MM.1S (cell line): ENCODE data around the gene CNP.

ENCODE experiments used
- DNase-seq: peaks from one replicate; pipeline ENCODE4 v3.0.0-alpha.2; 2015
- H2AFZ ChIP-seq: fragments of 300-600 bp; sonication (generic); 2 replicates; pipeline ENCODE4 v1.6.0; 2016; ENCODE audit warnings: antibody characterized with exemption, low read length
- H3F3A ChIP-seq: fragments of 300-600 bp; sonication (generic); 2 replicates; pipeline ENCODE4 v1.6.1; 2016; ENCODE audit warnings: mild to moderate bottlenecking, antibody characterized with exemption, low read length, moderate library complexity, mixed read lengths; ENCODE audit not compliant: insufficient read depth
- H3K27ac ChIP-seq: fragments of 300-600 bp; sonication (generic); 2 replicates; pipeline ENCODE4 v1.5.1; 2016; ENCODE audit warnings: mild to moderate bottlenecking, low read length
- H3K27me3 ChIP-seq: fragments of 300-600 bp; sonication (generic); replicated peaks from 2 replicates; pipeline ENCODE4 v1.6.0; 2016; ENCODE audit warnings: low read length; ENCODE audit not compliant: insufficient read depth
- H3K36me3 ChIP-seq: fragments of 300-600 bp; sonication (generic); replicated peaks from 2 replicates; pipeline ENCODE4 v1.6.1; 2016; ENCODE audit warnings: mild to moderate bottlenecking, low read length, mixed read lengths; ENCODE audit not compliant: insufficient read depth
- H3K4me1 ChIP-seq: fragments of 300-600 bp; sonication (generic); 2 replicates; pipeline ENCODE4 v1.6.1; 2016; ENCODE audit warnings: low read length, mixed read lengths
- H3K4me2 ChIP-seq: fragments of 300-600 bp; sonication (generic); 2 replicates; pipeline ENCODE4 v1.6.0; 2016; ENCODE audit warnings: low read depth, low read length
- H3K4me3 ChIP-seq: fragments of 300-600 bp; sonication (generic); 2 replicates; pipeline ENCODE4 v1.5.1; 2016; ENCODE audit warnings: low read length, mixed read lengths
- H3K79me2 ChIP-seq: fragments of 300-600 bp; sonication (generic); 2 replicates; pipeline ENCODE4 v1.6.1; 2016; ENCODE audit warnings: mixed run types, low read length, mixed read lengths
- H3K9ac ChIP-seq: fragments of 300-600 bp; sonication (generic); 2 replicates; pipeline ENCODE4 v1.6.1; 2016; ENCODE audit warnings: low read length, mixed read lengths
- H3K9me2 ChIP-seq: fragments of 300-600 bp; sonication (generic); replicated peaks from 2 replicates; pipeline ENCODE4 v1.6.1; 2016; ENCODE audit warnings: mild to moderate bottlenecking, low read length, mixed read lengths; ENCODE audit not compliant: insufficient read depth
- H3K9me3 ChIP-seq: fragments of 300-600 bp; sonication (generic); replicated peaks from 2 replicates; pipeline ENCODE4 v1.6.1; 2016; ENCODE audit warnings: mild to moderate bottlenecking, low read length, mixed read lengths; ENCODE audit not compliant: insufficient read depth
- H4K20me1 ChIP-seq: fragments of 300-600 bp; sonication (generic); 2 replicates; pipeline ENCODE4 v1.6.1; 2016; ENCODE audit warnings: mild to moderate bottlenecking, low read length, moderate library complexity, mixed read lengths; ENCODE audit not compliant: insufficient read depth
- CTCF ChIP-seq: fragments of 300-600 bp; sonication (generic); IDR thresholded peaks from 2 replicates; pipeline ENCODE4 v1.5.1; 2016; ENCODE audit warnings: antibody characterized with exemption, low read length, mixed read lengths
- EZH2 ChIP-seq: fragments of 300-600 bp; sonication (generic); optimal IDR thresholded peaks from 2 replicates; pipeline ENCODE3; 2017; ENCODE audit warnings: low read depth, mild to moderate bottlenecking, antibody characterized with exemption, low read length, mixed read lengths
- EZH2phosphoT487 ChIP-seq: fragments of 300-600 bp; sonication (generic); IDR thresholded peaks from 2 replicates; pipeline ENCODE4 v1.6.1; 2018; ENCODE audit warnings: antibody characterized with exemption, low read length

The CNP gene

GRCh38 chr17:42000413-42001133, 34.0 kb downstream of the CNP start:
- Histone ChIP-seq H3F3A (peaks cover 30% of the 10 kb centered on the region), H3K27ac (no peak overlapping the region), H3K4me3 (no peak overlapping the region), H3K4me2 (no peak overlapping the region), H3K9me3 (no peaks in the 10 kb centered on the region), H4K20me1 (peaks cover 9% of the 10 kb centered on the region; the same call in 1 of the 2 replicates), H3K79me2 (peaks cover 68% of the 10 kb centered on the region), H3K4me1 (peaks cover 54% of the 10 kb centered on the region), H3K27me3 (no peaks in the 10 kb centered on the region), H3K9me2 (no peaks in the 10 kb centered on the region), H3K9ac (no peak overlapping the region), H2AFZ (no peak overlapping the region), H3K36me3 (peaks cover 3% of the 10 kb centered on the region; the same call in 1 of the 2 replicates)
- TF ChIP-seq EZH2phosphoT487 (no peak), CTCF (no peak), EZH2 (no peak)
- DNase-seq = no peak

- Histone ChIP-seq H2AFZ (no peak overlapping the region), H3K9ac (no peak overlapping the region), H3K4me1 (peaks cover 45% of the 10 kb centered on the region), H3F3A (peaks cover 19% of the 10 kb centered on the region), H3K27ac (peak overlapping the region; percentile 13; the same call in 1 of the 2 replicates), H3K36me3 (peaks cover 3% of the 10 kb centered on the region; the same call in 1 of the 2 replicates), H4K20me1 (peaks cover 9% of the 10 kb centered on the region; the same call in 1 of the 2 replicates), H3K9me2 (no peaks in the 10 kb centered on the region), H3K9me3 (no peaks in the 10 kb centered on the region), H3K27me3 (no peaks in the 10 kb centered on the region), H3K4me2 (peak overlapping the region; percentile 27; the same call in 1 of the 2 replicates), H3K4me3 (no peak overlapping the region), H3K79me2 (peaks cover 78% of the 10 kb centered on the region)
- TF ChIP-seq EZH2 = no peak
- no peak for TF ChIP-seq EZH2phosphoT487
- TF ChIP-seq CTCF = no peak
- DNase-seq = no peak
These were observed 35.1 kb downstream of the CNP start for GRCh38 chr17:42001729-42002128.

- no peak overlapping the region for H3K4me3 ChIP-seq
- no peak overlapping the region for H2AFZ ChIP-seq
- H3K9me2 ChIP-seq = no peaks in the 10 kb centered on the region
- H4K20me1 ChIP-seq = peaks cover 9% of the 10 kb centered on the region; the same call in 1 of the 2 replicates
- no peaks in the 10 kb centered on the region for H3K27me3 ChIP-seq
- H3K4me1 ChIP-seq = peaks cover 40% of the 10 kb centered on the region
- H3F3A ChIP-seq = peaks cover 13% of the 10 kb centered on the region
- H3K79me2 ChIP-seq = peaks cover 84% of the 10 kb centered on the region
- peak overlapping the region; percentile 27; the same call in 1 of the 2 replicates for H3K4me2 ChIP-seq
- no peak overlapping the region for H3K9ac ChIP-seq
- TF ChIP-seq CTCF (no peak), EZH2phosphoT487 (no peak), EZH2 (no peak)
- H3K9me3 ChIP-seq = no peaks in the 10 kb centered on the region
- peak overlapping the region; percentile 13; the same call in 1 of the 2 replicates for H3K27ac ChIP-seq
- peak; percentile 58 for DNase-seq
- H3K36me3 ChIP-seq = peaks cover 3% of the 10 kb centered on the region; the same call in 1 of the 2 replicates
These were observed 35.7 kb downstream of the CNP start for GRCh38 chr17:42002175-42002791.
